ENCODE results near the gene MAST2. TPM values are rescaled to one million over a fixed set of nuclear protein-coding genes. Genes with fewer than 3 reads are reported as not detected.
"Not testable (repeated sequence)": the region's sequence is repeated elsewhere in the genome, so short reads cannot be mapped to it uniquely, and the experiment has no call there.

The MAST2 gene
- total RNA-seq, 4 donors from 2014 or later = 31.1 to 76.9 (median 73.4) TPM

- H3K27ac ChIP-seq = no peak overlapping the region
- no peak for TF ChIP-seq POLR2A (IDR thresholded peaks at IDR 0.05)
- no peak for TF ChIP-seq EP300 (IDR thresholded peaks at IDR 0.05)
- no peak for TF ChIP-seq POLR2AphosphoS5 (IDR thresholded peaks at IDR 0.05)
- no peak for TF ChIP-seq CTCF (IDR thresholded peaks at IDR 0.05)
- H3K9me3 ChIP-seq = no peaks in the 10 kb centered on the region
- no peaks in the 10 kb centered on the region for H3K36me3 ChIP-seq
- WGBS, 2 donors (ENCODE audit: low coverage in 1 of 2) = 67 to 80% methylated on average over 2 of the region's 4 CpGs
- no peak for ATAC-seq
- H3K27me3 ChIP-seq = no peaks in the 10 kb centered on the region
- H3K4me1 ChIP-seq = peaks cover 3 to 29% (median 15%) of the 10 kb centered on the region in 3 donors
- H3K4me3 ChIP-seq = no peak overlapping the region
Observed at GRCh38 chr1:45800899-45801298, 2.5 kb upstream of the MAST2 start.

- peak; percentile 93 for ATAC-seq
- Histone ChIP-seq H3K4me1 (peaks cover 3 to 29% (median 15%) of the 10 kb centered on the region in 3 donors), H3K36me3 (peaks cover 0 to 9% of the 10 kb centered on the region in 2 donors), H3K9me3 (no peaks in the 10 kb centered on the region), H3K27ac (peak overlapping the region; percentile 25 to 94 (median 87)), H3K27me3 (no peaks in the 10 kb centered on the region), H3K4me3 (peak overlapping the region; percentile 30 to 59)
- peak; percentile 66 for TF ChIP-seq POLR2AphosphoS5 (IDR thresholded peaks at IDR 0.05)
- no peak for TF ChIP-seq EP300 (IDR thresholded peaks at IDR 0.05)
- peak in 2 of 4 experiments; percentile 5 to 25 for TF ChIP-seq CTCF (IDR thresholded peaks at IDR 0.05)
- 30 to 35% methylated on average over 9 to 11 of the region's 11 CpGs for WGBS, 2 donors (ENCODE audit: low coverage in 1 of 2)
Observed at GRCh38 chr1:45802343-45803298, 791 bp upstream of the MAST2 start.

GRCh38 chr1:45803781-45804668 lies 613 bp downstream of the MAST2 start:
- not testable (repeated sequence) for H3K27me3 ChIP-seq, H3K9me3 ChIP-seq
- ATAC-seq = peak; percentile 29
- 0 to 1% methylated on average over 8 to 16 of the region's 60 CpGs for WGBS, 2 donors (ENCODE audit: low coverage in 1 of 2)
- Histone ChIP-seq H3K4me3 (peak overlapping the region; percentile 59 to 90), H3K36me3 (peaks cover 0 to 18% of the 10 kb centered on the region in 2 donors), H3K4me1 (peaks cover 3 to 29% (median 15%) of the 10 kb centered on the region in 3 donors), H3K27ac (peak overlapping the region; percentile 0 to 94 (median 87))

GRCh38 chr1:45804669-45804969 lies 1.2 kb downstream of the MAST2 start:
- peaks cover 3 to 29% (median 15%) of the 10 kb centered on the region in 3 donors for H3K4me1 ChIP-seq
- H3K36me3 ChIP-seq = peaks cover 0 to 18% of the 10 kb centered on the region in 2 donors
- ATAC-seq = no peak
- peak overlapping the region; percentile 59 to 90 for H3K4me3 ChIP-seq
- 12 to 21% methylated on average over 2 of the region's 2 CpGs for WGBS, 2 donors (ENCODE audit: low coverage in 1 of 2)
- no peak for TF ChIP-seq POLR2AphosphoS5 (IDR thresholded peaks at IDR 0.05)
- no peak for TF ChIP-seq EP300 (IDR thresholded peaks at IDR 0.05)
- no peak for TF ChIP-seq CTCF (IDR thresholded peaks at IDR 0.05)
- no peak for TF ChIP-seq POLR2A (IDR thresholded peaks at IDR 0.05)
- no peaks in the 10 kb centered on the region for H3K27me3 ChIP-seq
- H3K27ac ChIP-seq = peak overlapping the region in 2 of 4 donors; percentile 85 to 94
- H3K9me3 ChIP-seq = no peaks in the 10 kb centered on the region

- Histone ChIP-seq H3K4me1 (peaks cover 3 to 29% (median 15%) of the 10 kb centered on the region in 3 donors), H3K27ac (no peak overlapping the region), H3K36me3 (peaks cover 0 to 18% of the 10 kb centered on the region in 2 donors), H3K4me3 (no peak overlapping the region), H3K27me3 (no peaks in the 10 kb centered on the region), H3K9me3 (no peaks in the 10 kb centered on the region)
- 97% methylated on average over 4 of the region's 4 CpGs for WGBS, 2 donors (ENCODE audit: low coverage in 1 of 2)
- ATAC-seq = no peak
- TF ChIP-seq EP300 (IDR thresholded peaks at IDR 0.05) (no peak), POLR2A (IDR thresholded peaks at IDR 0.05) (no peak), CTCF (IDR thresholded peaks at IDR 0.05) (no peak), POLR2AphosphoS5 (IDR thresholded peaks at IDR 0.05) (no peak)
Observed at GRCh38 chr1:45806129-45806528, 2.7 kb downstream of the MAST2 start.
